GM23248 (cell line): ENCODE measurements around the gene SMARCD3.

Experiments
- EZH2 ChIP-seq: fragments of 200-600 bp; sonication (generic); IDR thresholded peaks from 2 replicates; pipeline ENCODE4 v1.6.1; 2018; ENCODE audit warnings: antibody characterized with exemption, mild to moderate bottlenecking; ENCODE audit not compliant: insufficient read depth, poor library complexity, severe bottlenecking
- EZH2phosphoT487 ChIP-seq: fragments of 200-600 bp; sonication (generic); IDR thresholded peaks from 2 replicates; pipeline ENCODE4 v1.6.1; 2018; ENCODE audit warnings: antibody characterized with exemption, moderate library complexity, mild to moderate bottlenecking, low read depth; ENCODE audit not compliant: insufficient read depth

DNA sequence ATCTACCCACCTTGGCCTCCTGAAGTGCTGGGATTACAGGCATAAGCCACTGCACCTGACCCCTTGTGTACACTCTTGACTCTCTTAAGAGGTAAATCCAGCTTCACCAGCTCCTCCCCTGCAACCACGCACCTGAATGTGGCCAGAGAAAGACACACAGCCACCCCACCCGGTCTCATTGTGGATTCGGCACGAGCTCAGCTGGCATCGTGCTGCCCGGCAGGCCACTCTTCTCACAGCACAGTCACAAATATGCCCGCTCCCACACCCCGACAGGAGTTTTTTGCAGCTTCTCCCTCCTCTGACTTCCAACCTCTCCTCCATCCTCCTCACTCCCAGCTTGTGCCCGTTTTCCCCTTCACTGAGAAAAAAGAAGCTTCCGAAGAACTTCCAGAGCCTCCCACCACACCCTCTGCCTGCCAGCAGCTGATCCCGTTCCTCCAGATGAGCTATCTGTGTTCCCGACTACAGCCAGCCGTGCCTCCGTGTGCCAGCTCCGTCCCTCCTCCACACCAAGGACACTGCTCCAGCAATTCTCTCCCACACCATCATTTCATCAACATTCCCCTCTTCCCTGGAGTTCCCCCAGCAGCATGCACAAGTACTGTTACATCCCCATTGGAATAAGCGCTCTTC lies 8.0 kb upstream of the SMARCD3 start:
- TF ChIP-seq EZH2phosphoT487 (no peak), EZH2 (no peak)
